Panc1 (cell line): Measurements from ENCODE around the gene PCNT.

Experiments used
- POLR2AphosphoS5 ChIP-seq: IDR thresholded peaks from 2 replicates; pipeline ENCODE4 v1.6.1; 2012; ENCODE audit warnings: mild to moderate bottlenecking, low read depth, low read length, moderate library complexity
- TCF7L2 ChIP-seq: IDR thresholded peaks from 2 replicates; pipeline ENCODE4 v1.6.1; 2011; ENCODE audit warnings: mild to moderate bottlenecking, low read depth, low read length, inconsistent platforms
- TF ChIP-seq, protein P1 (sequence below): fragments of 450-650 bp; IDR thresholded peaks from 2 replicates; pipeline ENCODE4 v1.5.1; 2017; ENCODE audit warnings: mild to moderate bottlenecking

DNA sequence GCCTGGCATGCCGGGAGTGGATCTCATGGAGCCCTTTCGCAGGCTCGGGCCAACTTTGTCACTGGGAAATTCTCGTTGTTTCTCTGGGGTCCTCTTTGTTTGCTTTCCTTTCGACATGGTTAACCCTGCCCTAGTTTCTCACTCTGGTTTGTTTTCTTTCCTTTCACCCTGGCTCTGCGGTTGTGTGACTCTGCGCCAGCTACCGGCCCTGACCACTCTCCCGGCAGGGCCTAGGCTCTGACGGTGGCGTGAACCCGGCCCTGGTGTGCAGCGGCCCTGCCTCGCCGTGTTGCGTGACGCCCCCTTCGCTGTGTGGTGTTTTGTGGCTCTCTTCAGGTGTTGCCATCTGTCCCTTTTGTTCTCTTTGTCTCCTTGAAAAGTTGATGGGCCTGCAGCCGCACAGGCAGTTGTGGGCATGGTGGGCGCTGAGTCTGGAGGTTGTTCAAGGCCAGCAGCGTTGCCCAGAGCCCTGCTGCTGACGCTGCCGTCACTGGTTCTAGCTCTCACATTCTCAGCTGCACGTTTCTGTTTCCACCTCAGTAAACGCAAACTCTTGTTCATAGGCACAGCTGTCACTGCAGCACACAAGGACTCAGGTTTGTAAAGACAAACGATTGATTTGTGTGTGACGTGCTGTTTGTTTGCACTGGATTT lies 70.1 kb downstream of the PCNT start:
- no peak for TF ChIP-seq POLR2AphosphoS5
- TF ChIP-seq, protein P1, sequence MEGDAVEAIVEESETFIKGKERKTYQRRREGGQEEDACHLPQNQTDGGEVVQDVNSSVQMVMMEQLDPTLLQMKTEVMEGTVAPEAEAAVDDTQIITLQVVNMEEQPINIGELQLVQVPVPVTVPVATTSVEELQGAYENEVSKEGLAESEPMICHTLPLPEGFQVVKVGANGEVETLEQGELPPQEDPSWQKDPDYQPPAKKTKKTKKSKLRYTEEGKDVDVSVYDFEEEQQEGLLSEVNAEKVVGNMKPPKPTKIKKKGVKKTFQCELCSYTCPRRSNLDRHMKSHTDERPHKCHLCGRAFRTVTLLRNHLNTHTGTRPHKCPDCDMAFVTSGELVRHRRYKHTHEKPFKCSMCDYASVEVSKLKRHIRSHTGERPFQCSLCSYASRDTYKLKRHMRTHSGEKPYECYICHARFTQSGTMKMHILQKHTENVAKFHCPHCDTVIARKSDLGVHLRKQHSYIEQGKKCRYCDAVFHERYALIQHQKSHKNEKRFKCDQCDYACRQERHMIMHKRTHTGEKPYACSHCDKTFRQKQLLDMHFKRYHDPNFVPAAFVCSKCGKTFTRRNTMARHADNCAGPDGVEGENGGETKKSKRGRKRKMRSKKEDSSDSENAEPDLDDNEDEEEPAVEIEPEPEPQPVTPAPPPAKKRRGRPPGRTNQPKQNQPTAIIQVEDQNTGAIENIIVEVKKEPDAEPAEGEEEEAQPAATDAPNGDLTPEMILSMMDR: no peak
- no peak for TF ChIP-seq TCF7L2
